SK-N-SH treated with all-trans-retinoic acid at 6 μM for 48 hours (cell line): ENCODE measurements around the gene SLFN11.
"Not testable (repeated sequence)": the region's sequence is repeated elsewhere in the genome, so short reads cannot be mapped to it uniquely, and the experiment has no call there.

Source experiments
- ARNTL ChIP-seq: fragments of 450-650 bp; formaldehyde crosslinking; IDR thresholded peaks from 2 replicates; pipeline ENCODE4 v1.5.0; 2020; ENCODE audit warnings: low read depth, mild to moderate bottlenecking, moderate library complexity, borderline replicate concordance
- CREB5 ChIP-seq: fragments of 250-450 bp; sonication (Bioruptor Pico); IDR thresholded peaks from 2 replicates; pipeline ENCODE4 v1.5.1; 2020; ENCODE audit warnings: low read depth, mild to moderate bottlenecking, moderate library complexity
- CSDC2 ChIP-seq: fragments of 250-450 bp; sonication (Bioruptor Pico); IDR thresholded peaks from 2 replicates; pipeline ENCODE4 v1.5.0; 2020; ENCODE audit warnings: mild to moderate bottlenecking, moderate library complexity
- CSRNP3 ChIP-seq: fragments of 250-450 bp; sonication (Bioruptor Pico); IDR thresholded peaks from 2 replicates; pipeline ENCODE4 v1.5.1; 2021; ENCODE audit warnings: mild to moderate bottlenecking, moderate library complexity
- ESRRG ChIP-seq: fragments of 250-450 bp; sonication (Bioruptor Pico); IDR thresholded peaks from 2 replicates; pipeline ENCODE4 v1.6.1; 2021; ENCODE audit warnings: mild to moderate bottlenecking
- PATZ1 ChIP-seq: fragments of 250-450 bp; sonication (Bioruptor Pico); IDR thresholded peaks from 2 replicates; pipeline ENCODE4 v1.8.0; 2020; ENCODE audit warnings: mild to moderate bottlenecking, moderate library complexity, borderline replicate concordance
- RARB ChIP-seq: fragments of 250-450 bp; sonication (Bioruptor Pico); IDR thresholded peaks from 2 replicates; pipeline ENCODE4 v1.8.0; 2021; ENCODE audit warnings: mild to moderate bottlenecking, moderate library complexity
- SNAI2 ChIP-seq: fragments of 250-450 bp; sonication (Bioruptor Pico); IDR thresholded peaks from 2 replicates; pipeline ENCODE4 v1.5.0; 2020; ENCODE audit warnings: mild to moderate bottlenecking, moderate library complexity
- ZFP3 ChIP-seq: fragments of 250-450 bp; sonication (Bioruptor Pico); IDR thresholded peaks from 2 replicates; pipeline ENCODE4 v1.5.0; 2020; ENCODE audit warnings: mild to moderate bottlenecking, moderate library complexity
- ZFP30 ChIP-seq: fragments of 450-650 bp; formaldehyde crosslinking; IDR thresholded peaks from 2 replicates; pipeline ENCODE4 v1.5.0; 2022; ENCODE audit warnings: mild to moderate bottlenecking, moderate library complexity
- ZNF70 ChIP-seq: fragments of 450-650 bp; formaldehyde crosslinking; IDR thresholded peaks from 2 replicates; pipeline ENCODE4 v1.5.0; 2020; ENCODE audit warnings: mild to moderate bottlenecking, moderate library complexity
- TF ChIP-seq, protein P1 (sequence below): fragments of 250-450 bp; sonication (Bioruptor Pico); IDR thresholded peaks from 2 replicates; pipeline ENCODE4 v1.5.0; 2020; ENCODE audit warnings: mild to moderate bottlenecking, moderate library complexity

DNA sequence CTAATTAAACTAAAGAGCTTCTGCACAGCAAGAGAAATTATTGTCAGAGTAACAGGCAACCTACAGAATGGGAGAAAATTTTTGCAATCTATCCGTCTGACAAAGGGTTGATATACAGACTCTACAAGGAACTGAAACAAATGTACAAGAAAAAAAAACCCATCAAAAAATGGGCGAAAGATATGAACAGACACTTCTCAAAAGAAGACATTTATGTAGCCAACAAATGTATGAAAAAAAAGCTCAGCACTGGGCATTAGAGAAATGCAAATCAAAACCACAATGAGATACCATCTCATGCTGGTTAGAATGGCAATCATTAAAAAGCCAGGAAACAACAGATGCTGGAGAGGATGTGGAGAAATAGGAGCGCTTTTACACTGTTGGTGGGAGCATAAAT lies 64.1 kb downstream of the SLFN11 start:
- TF ChIP-seq ARNTL; CSRNP3 (CRISPR knock-in tag); CREB5 (CRISPR knock-in tag); ESRRG (CRISPR knock-in tag); ZFP3 (CRISPR knock-in tag); CSDC2 (CRISPR knock-in tag); ZFP30; PATZ1 (CRISPR knock-in tag); ZNF70 (CRISPR knock-in tag); RARB; SNAI2: not testable (repeated sequence)
- TF ChIP-seq, protein P1, sequence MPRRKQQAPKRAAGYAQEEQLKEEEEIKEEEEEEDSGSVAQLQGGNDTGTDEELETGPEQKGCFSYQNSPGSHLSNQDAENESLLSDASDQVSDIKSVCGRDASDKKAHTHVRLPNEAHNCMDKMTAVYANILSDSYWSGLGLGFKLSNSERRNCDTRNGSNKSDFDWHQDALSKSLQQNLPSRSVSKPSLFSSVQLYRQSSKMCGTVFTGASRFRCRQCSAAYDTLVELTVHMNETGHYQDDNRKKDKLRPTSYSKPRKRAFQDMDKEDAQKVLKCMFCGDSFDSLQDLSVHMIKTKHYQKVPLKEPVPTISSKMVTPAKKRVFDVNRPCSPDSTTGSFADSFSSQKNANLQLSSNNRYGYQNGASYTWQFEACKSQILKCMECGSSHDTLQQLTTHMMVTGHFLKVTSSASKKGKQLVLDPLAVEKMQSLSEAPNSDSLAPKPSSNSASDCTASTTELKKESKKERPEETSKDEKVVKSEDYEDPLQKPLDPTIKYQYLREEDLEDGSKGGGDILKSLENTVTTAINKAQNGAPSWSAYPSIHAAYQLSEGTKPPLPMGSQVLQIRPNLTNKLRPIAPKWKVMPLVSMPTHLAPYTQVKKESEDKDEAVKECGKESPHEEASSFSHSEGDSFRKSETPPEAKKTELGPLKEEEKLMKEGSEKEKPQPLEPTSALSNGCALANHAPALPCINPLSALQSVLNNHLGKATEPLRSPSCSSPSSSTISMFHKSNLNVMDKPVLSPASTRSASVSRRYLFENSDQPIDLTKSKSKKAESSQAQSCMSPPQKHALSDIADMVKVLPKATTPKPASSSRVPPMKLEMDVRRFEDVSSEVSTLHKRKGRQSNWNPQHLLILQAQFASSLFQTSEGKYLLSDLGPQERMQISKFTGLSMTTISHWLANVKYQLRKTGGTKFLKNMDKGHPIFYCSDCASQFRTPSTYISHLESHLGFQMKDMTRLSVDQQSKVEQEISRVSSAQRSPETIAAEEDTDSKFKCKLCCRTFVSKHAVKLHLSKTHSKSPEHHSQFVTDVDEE (CRISPR knock-in tag): not testable (repeated sequence)
